ENCODE results near the gene GDPD4.

Gene GDPD4

DNA sequence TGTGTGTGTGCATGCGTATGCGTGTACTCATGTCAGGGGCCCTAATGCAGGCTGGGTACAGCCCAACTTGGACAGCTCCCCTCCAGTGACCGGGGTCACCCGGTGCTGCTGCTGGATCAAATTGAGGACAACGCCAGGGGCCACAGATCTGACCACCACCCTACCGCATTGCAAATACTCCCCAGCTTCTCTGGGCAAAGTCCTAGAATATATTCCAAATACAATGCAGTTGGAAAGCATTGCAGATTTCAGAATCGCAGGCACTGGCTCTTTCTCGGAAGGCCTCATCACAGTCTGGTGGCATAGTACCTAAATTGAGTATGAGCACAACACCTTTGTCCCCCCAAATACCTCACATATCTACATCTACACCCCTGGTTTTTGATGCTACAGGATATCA, 130.2 kb downstream of the GDPD4 start:
- TF ChIP-seq, protein P1, sequence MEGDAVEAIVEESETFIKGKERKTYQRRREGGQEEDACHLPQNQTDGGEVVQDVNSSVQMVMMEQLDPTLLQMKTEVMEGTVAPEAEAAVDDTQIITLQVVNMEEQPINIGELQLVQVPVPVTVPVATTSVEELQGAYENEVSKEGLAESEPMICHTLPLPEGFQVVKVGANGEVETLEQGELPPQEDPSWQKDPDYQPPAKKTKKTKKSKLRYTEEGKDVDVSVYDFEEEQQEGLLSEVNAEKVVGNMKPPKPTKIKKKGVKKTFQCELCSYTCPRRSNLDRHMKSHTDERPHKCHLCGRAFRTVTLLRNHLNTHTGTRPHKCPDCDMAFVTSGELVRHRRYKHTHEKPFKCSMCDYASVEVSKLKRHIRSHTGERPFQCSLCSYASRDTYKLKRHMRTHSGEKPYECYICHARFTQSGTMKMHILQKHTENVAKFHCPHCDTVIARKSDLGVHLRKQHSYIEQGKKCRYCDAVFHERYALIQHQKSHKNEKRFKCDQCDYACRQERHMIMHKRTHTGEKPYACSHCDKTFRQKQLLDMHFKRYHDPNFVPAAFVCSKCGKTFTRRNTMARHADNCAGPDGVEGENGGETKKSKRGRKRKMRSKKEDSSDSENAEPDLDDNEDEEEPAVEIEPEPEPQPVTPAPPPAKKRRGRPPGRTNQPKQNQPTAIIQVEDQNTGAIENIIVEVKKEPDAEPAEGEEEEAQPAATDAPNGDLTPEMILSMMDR (IDR thresholded peaks at IDR 0.05; ENCODE audit: low read depth, low read length), result no peak
- no peak overlapping the region for H3K4me3 ChIP-seq (replicated peaks in 1 of 2; ENCODE audit: low read depth in 2 of 2, low read length in 2 of 2)
- no peak for DNase-seq (ENCODE audit: low read depth in 2 of 2)

DNA sequence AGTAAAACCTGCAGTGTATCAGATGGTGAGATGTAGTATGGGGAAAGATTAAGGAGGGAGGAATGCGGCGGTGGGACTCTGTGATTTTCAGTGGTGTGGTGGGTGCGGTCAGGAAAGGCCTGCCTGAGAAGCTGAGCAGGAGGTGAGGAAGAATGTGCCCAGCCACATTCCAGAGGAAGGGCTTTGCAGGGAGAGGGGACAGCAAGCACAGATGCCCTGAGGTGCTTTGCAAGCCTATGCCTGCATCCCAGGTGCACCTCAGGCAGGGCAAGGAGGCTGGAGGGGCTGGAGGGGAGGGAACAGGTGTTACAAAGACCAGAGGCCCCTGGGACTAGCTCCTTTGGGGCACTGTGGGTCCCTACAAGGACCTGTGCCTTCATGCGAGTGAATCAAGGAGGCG, 131.4 kb downstream of the GDPD4 start:
- no peak for DNase-seq (ENCODE audit: low read depth in 2 of 2)
- no peak overlapping the region for H3K4me3 ChIP-seq (replicated peaks in 1 of 2; ENCODE audit: low read depth in 2 of 2, low read length in 2 of 2)
- TF ChIP-seq, protein P1 (IDR thresholded peaks at IDR 0.05; ENCODE audit: low read depth, low read length), result no peak

DNA sequence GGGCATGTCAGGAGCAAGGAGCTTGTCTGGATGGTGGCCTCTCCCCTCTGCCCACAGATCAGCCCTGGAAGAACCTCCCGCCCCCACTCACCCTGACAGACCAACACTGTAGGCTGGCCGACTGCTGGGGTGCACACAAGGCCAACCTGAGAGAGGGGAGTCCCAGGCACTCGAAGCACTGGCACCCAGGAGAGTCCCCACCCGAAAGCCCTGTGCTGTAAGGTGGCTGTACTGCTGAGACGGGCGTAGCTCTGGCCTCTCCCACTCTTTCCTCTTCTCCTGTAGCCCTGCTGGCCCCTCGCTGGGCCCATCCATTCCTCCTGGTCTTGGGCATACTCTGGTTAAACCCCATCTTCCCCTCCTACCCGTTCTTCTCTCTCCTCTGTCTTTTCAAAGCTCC, 133.7 kb downstream of the GDPD4 start:
- no peak for DNase-seq (ENCODE audit: low read depth in 2 of 2)
- TF ChIP-seq, protein P1 (IDR thresholded peaks at IDR 0.05; ENCODE audit: low read depth, low read length), result no peak
- no peak overlapping the region for H3K4me3 ChIP-seq (replicated peaks in 1 of 2; ENCODE audit: low read depth in 2 of 2, low read length in 2 of 2)

DNA sequence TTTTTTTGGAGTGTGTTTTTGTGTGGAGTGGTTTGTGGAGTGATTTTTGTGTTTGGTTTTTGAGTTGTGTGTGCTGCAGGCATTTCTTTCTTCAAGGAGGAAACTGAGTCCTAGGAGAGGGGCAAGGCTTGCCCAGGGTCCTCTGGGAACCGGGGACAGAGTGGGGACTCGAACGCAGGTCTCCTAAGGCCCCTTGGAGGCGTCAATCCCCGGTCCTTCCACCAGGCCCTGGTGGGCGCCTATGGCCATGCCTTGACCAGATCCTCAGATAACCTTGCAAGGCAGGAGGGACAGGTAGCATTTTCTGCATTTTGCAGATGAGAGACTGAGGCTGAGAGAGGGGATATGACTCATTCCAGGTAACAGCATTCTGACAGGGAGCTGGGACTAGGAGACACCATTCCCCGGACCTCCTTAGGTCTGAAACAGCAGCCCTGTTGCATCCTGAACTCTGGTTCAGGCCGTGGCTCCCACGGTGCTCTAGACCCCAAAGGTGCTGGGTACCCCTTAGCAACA, 134.3 kb downstream of the GDPD4 start:
- no peak overlapping the region for H3K4me3 ChIP-seq (replicated peaks in 1 of 2; ENCODE audit: low read depth in 2 of 2, low read length in 2 of 2)
- no peak for DNase-seq (ENCODE audit: low read depth in 2 of 2)
- TF ChIP-seq, protein P1 (IDR thresholded peaks at IDR 0.05; ENCODE audit: low read depth, low read length), result no peak
